Stimulated activated CD8-positive, alpha-beta memory T cell treated with anti-CD3 and anti-CD28 coated beads, Interleukin-2, amount 100 ng/mL, for 48 hours (primary cell): ENCODE data around the gene IL18.
A peak's percentile ranks its signal among the peaks of the same experiment; 100 is the strongest.
"Not testable (repeated sequence)": the region's sequence is repeated elsewhere in the genome, so short reads cannot be mapped to it uniquely, and the experiment has no call there.

ENCODE experiments used
- DNase-seq, 2 donors: peaks; one replicate each; pipeline ENCODE4 v3.0.0-alpha.2; 2020; ENCODE audit warnings: low read depth in 2 of 2

IL18 gene

GRCh38 chr11:112163875-112164685, at the start of gene IL18:
Gene IL18 (minus strand): TSS chr11:112164094. CDS start chr11:112155053, 9,041 bp downstream.
- no peak for DNase-seq

GRCh38 chr11:112212710-112213109, 48.8 kb upstream of the IL18 start:
- DNase-seq, result no peak

- no peak for DNase-seq
These were observed 48.4 kb upstream of the IL18 start for GRCh38 chr11:112212290-112212689.

- no peak for DNase-seq
These were observed 47.6 kb upstream of the IL18 start for GRCh38 chr11:112211536-112211935.

- DNase-seq, result no peak
These were observed 47.0 kb upstream of the IL18 start for GRCh38 chr11:112210890-112211289.

- no peak for DNase-seq
These were observed 42.2 kb upstream of the IL18 start for GRCh38 chr11:112206071-112206470.

DNA sequence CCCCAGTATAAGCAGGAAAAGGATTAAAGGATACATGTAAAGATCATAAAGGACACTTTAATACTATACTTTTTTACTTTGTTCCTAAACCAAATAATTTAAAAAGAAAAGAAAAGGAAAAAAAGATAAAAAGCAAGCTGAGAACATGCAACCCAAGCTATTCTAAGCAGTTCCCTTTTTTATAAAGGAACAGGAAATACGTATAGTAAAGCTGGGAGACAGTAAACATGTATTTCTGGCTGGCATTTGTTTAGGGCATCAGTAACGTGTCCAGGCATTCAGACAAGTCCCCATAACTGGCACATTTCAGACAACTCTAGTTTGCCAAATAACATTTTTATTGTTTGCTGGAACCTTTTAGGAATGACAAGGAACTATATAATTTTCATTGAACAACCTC, 36.4 kb upstream of the IL18 start:
- DNase-seq, result no peak

GRCh38 chr11:112199101-112199500, 35.2 kb upstream of the IL18 start:
- not testable (repeated sequence) for DNase-seq

- no peak for DNase-seq
These were observed 32.7 kb upstream of the IL18 start for GRCh38 chr11:112196519-112197087.

DNA sequence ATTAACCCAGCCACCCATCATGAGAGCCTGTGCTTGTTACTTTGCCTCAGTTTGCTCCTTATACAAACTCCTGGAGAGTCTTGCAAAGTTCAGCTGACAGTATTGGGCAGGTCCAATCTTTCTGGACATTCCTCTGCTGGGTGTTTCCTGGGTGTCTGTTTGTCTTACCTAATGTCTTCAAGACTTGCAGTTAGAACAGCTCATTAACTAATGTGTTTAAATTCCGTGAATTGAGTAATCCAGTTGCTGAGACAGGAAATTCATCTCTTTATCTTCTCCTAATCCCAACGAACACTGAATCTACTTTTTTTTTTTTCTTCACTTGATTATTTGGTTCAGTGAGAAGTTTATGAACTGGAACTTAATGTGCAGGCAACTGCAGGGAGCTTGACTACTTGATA, 32.1 kb upstream of the IL18 start:
- no peak for DNase-seq

GRCh38 chr11:112195113-112195512, 31.2 kb upstream of the IL18 start:
- DNase-seq, result not testable (repeated sequence)

GRCh38 chr11:112186304-112186703, 22.4 kb upstream of the IL18 start:
- no peak for DNase-seq

DNA sequence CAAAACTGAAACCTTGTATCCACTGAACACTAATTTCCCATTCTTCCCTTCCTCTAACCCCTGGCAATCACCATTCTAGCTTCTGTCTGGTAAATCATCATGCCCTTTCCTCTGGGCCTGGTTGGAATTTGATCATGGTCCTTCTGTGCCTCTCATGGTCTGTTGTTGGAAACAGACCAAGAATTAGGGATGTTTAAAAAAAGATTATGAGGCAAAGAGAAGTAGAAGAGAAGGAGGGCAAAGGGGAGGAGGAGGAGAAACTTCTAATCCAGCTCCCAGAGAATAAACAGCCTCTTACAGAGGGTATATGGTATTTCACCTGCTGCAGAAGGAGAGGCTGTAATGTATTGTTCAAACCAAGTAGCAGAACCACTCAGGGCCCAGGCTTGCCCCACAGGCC, 22.0 kb upstream of the IL18 start:
- DNase-seq, result no peak

DNA sequence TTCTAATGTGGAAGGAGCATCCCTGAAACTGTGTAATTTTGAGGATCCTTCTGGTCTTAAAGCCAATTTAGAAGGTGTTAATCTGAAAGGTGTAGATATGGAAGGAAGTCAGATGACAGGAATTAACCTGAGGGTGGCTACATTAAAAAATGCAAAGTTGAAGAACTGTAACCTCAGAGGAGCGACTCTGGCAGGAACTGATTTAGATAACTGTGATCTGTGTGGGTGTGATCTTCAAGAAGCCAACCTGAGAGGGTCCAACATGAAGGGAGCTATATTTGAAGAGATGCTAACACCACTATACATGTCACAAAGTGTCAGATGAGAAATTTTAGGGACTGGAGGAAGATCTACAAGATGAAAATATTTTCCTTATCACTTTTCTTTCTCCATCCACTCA, 19.0 kb upstream of the IL18 start:
- no peak for DNase-seq

DNA sequence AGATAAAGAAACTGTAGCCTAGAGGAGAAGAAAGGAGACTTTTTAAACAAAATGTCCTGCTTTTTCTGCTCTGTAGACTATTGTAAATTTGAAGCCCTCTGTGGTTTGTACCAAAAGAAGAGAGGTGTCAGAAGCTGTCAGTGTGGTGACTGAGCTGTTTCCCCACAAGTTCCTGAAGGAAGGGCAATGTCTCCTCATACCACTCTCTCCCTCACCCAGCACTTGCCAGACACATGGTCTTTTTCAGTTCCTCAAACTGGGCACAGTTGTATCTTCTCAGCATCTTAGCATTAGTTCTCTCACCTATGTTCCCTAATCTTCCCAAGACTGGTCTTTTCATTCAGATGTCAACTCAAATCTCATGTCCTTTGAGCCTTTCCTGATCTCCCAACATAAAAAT, 15.7 kb upstream of the IL18 start:
- no peak for DNase-seq

GRCh38 chr11:112178936-112179335, 15.0 kb upstream of the IL18 start:
- no peak for DNase-seq

- no peak for DNase-seq
These were observed 14.5 kb upstream of the IL18 start for GRCh38 chr11:112178428-112178827.

DNA sequence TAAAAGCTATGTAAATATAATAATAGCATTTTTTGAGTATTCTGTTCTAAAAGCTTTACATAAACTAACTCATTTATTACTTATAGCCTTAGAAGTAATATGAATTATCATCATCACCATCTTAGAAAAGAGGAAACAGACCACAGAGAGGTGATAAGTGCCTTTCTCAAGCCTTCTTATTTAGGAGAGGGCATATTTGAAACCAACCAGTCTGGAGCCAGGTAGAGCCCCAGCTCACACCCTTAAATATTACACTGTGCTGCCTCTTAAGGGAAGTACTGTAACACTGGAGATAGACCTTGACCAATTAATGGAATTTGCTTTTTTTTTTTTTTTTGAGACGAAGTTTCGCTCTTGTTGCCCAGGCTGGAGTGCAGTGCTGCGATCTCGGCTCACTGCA, 13.7 kb upstream of the IL18 start:
- DNase-seq, result no peak

GRCh38 chr11:112176077-112176476, 12.2 kb upstream of the IL18 start:
- DNase-seq, result no peak

- no peak for DNase-seq
These were observed 11.7 kb upstream of the IL18 start for GRCh38 chr11:112175599-112175952.

DNA sequence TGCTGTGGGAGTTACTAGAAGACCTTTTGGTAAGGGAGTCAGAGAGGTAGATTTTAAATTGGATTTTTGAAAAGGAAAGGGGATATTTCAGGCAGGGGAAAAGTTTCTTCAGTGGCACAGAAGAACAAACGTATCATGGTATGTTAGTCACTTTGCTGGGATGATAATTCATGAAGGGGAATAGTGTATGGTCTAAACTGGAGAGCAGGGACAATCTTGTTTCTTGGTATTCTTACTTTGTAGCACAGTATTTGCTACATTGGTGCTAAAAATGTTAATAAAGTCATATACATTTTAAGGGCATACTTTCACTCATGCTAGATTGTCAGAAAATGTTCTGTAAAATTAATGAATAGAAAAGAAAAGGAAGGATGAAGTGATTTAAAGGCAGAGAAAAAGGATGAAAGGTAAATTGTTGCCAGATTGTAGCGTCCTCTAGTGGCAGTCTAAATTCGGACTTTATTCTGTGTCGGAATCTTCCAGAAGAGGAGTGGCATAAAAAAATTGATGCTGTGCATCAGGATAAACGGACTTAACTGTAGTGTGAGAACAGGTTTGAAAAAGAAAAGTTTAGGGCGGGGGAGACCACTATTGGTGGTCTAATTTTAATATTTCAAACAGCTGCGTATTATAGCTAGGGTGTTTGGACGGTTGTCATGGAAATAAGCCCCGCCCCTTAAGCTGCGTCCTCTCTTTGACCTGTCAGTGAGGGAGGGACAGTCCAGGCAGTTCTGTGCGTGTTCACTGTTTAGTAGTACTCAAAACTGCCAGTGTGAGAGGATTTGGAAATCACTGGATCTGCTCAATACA, 11.1 kb upstream of the IL18 start, which contains the start of gene BCO2:
Gene BCO2 (plus strand): TSS at position 724 of the 810 bp plus-strand sequence. CDS start 90 bp downstream, outside the sequence.
- peak; percentile 13 to 23 for DNase-seq

- DNase-seq, result no peak
These were observed 9.3 kb upstream of the IL18 start for GRCh38 chr11:112173152-112173551.
